Measurements from ENCODE around the gene SIRPD.

The SIRPD gene

GRCh38 chr20:1505871-1506270, 51.6 kb downstream of the SIRPD start:
- Histone ChIP-seq H3K9ac (ENCODE audit: low read length) (no peak overlapping the region), H4K20me1 (ENCODE audit: insufficient read depth, low read length) (no peaks in the 10 kb centered on the region), H3K9me3 (ENCODE audit: insufficient read depth, low read length) (peaks cover 7% of the 10 kb centered on the region; the same call in 1 of the 2 replicates), H3K27ac (ENCODE audit: low read length) (no peak overlapping the region), H2AFZ (ENCODE audit: low read depth, low read length) (no peak overlapping the region), H3K36me3 (replicated peaks; ENCODE audit: low read depth, low read length) (no peaks in the 10 kb centered on the region), H3K4me3 (ENCODE audit: low read length) (no peak overlapping the region), H3K4me1 (ENCODE audit: low read length) (peaks cover 18% of the 10 kb centered on the region), H3K27me3 (ENCODE audit: low read depth, low read length) (peaks cover 56% of the 10 kb centered on the region), H3K79me2 (ENCODE audit: low read length) (no peaks in the 10 kb centered on the region), H3K4me2 (ENCODE audit: low read length) (no peak overlapping the region)
- no peak for TF ChIP-seq CTCF (IDR thresholded peaks at IDR 0.05; ENCODE audit: low read depth, low read length)
- TF ChIP-seq EZH2phosphoT487 (IDR thresholded peaks at IDR 0.05; ENCODE audit: low read depth): no peak

GRCh38 chr20:1505361-1505760, 52.1 kb downstream of the SIRPD start:
- TF ChIP-seq EZH2phosphoT487 (IDR thresholded peaks at IDR 0.05; ENCODE audit: low read depth) (no peak), CTCF (IDR thresholded peaks at IDR 0.05; ENCODE audit: low read depth, low read length) (no peak)
- Histone ChIP-seq H4K20me1 (ENCODE audit: insufficient read depth, low read length) (no peaks in the 10 kb centered on the region), H3K27ac (ENCODE audit: low read length) (no peak overlapping the region), H3K79me2 (ENCODE audit: low read length) (no peaks in the 10 kb centered on the region), H3K4me2 (ENCODE audit: low read length) (no peak overlapping the region), H3K4me1 (ENCODE audit: low read length) (peaks cover 23% of the 10 kb centered on the region), H3K4me3 (ENCODE audit: low read length) (no peak overlapping the region), H3K27me3 (ENCODE audit: low read depth, low read length) (peaks cover 51% of the 10 kb centered on the region), H2AFZ (ENCODE audit: low read depth, low read length) (no peak overlapping the region), H3K36me3 (replicated peaks; ENCODE audit: low read depth, low read length) (no peaks in the 10 kb centered on the region), H3K9me3 (ENCODE audit: insufficient read depth, low read length) (peaks cover 7% of the 10 kb centered on the region; the same call in 1 of the 2 replicates), H3K9ac (ENCODE audit: low read length) (no peak overlapping the region)

GRCh38 chr20:1503564-1504227, 53.8 kb downstream of the SIRPD start:
- Histone ChIP-seq H3K9me3 (ENCODE audit: insufficient read depth, low read length) (peaks cover 7% of the 10 kb centered on the region; the same call in 1 of the 2 replicates), H2AFZ (ENCODE audit: low read depth, low read length) (peak overlapping the region; percentile 90), H3K9ac (ENCODE audit: low read length) (no peak overlapping the region), H3K4me2 (ENCODE audit: low read length) (peak overlapping the region; percentile 53), H3K4me1 (ENCODE audit: low read length) (peaks cover 25% of the 10 kb centered on the region), H3K27me3 (ENCODE audit: low read depth, low read length) (peaks cover 45% of the 10 kb centered on the region), H3K36me3 (replicated peaks; ENCODE audit: low read depth, low read length) (no peaks in the 10 kb centered on the region), H4K20me1 (ENCODE audit: insufficient read depth, low read length) (no peaks in the 10 kb centered on the region), H3K79me2 (ENCODE audit: low read length) (no peaks in the 10 kb centered on the region), H3K4me3 (ENCODE audit: low read length) (peak overlapping the region; percentile 18; the same call in 1 of the 2 replicates), H3K27ac (ENCODE audit: low read length) (no peak overlapping the region)
- TF ChIP-seq CTCF (IDR thresholded peaks at IDR 0.05; ENCODE audit: low read depth, low read length) (peak; percentile 100), EZH2phosphoT487 (IDR thresholded peaks at IDR 0.05; ENCODE audit: low read depth) (no peak)

GRCh38 chr20:1500496-1500895, 57.0 kb downstream of the SIRPD start:
- peaks cover 25% of the 10 kb centered on the region for H3K4me1 ChIP-seq (ENCODE audit: low read length)
- peak overlapping the region; percentile 11; the same call in 1 of the 2 replicates for H3K27ac ChIP-seq (ENCODE audit: low read length)
- peaks cover 7% of the 10 kb centered on the region; the same call in 1 of the 2 replicates for H3K9me3 ChIP-seq (ENCODE audit: insufficient read depth, low read length)
- no peak overlapping the region for H2AFZ ChIP-seq (ENCODE audit: low read depth, low read length)
- no peaks in the 10 kb centered on the region for H3K36me3 ChIP-seq (replicated peaks; ENCODE audit: low read depth, low read length)
- H3K4me2 ChIP-seq (ENCODE audit: low read length): peak overlapping the region; percentile 18; the same call in 1 of the 2 replicates
- no peak overlapping the region for H3K4me3 ChIP-seq (ENCODE audit: low read length)
- TF ChIP-seq EZH2phosphoT487 (IDR thresholded peaks at IDR 0.05; ENCODE audit: low read depth) (no peak), CTCF (IDR thresholded peaks at IDR 0.05; ENCODE audit: low read depth, low read length) (no peak)
- H3K27me3 ChIP-seq (ENCODE audit: low read depth, low read length): peaks cover 16% of the 10 kb centered on the region; the same call in 1 of the 2 replicates
- no peak overlapping the region for H3K9ac ChIP-seq (ENCODE audit: low read length)
- H3K79me2 ChIP-seq (ENCODE audit: low read length): no peaks in the 10 kb centered on the region
- no peaks in the 10 kb centered on the region for H4K20me1 ChIP-seq (ENCODE audit: insufficient read depth, low read length)
